ENCODE results near the gene SNX5.
A peak's percentile ranks its signal among the peaks of the same experiment; 100 is the strongest.
"Not testable (repeated sequence)": the region's sequence is repeated elsewhere in the genome, so short reads cannot be mapped to it uniquely, and the experiment has no call there.

The SNX5 gene

GRCh38 chr20:17992847-17993513 is 24.4 kb upstream of the SNX5 start:
- DNase-seq, result peak; percentile 29 to 56

- no peak for DNase-seq
These were observed 23.6 kb upstream of the SNX5 start for GRCh38 chr20:17992224-17992637.

GRCh38 chr20:17990278-17990972 is 21.8 kb upstream of the SNX5 start:
- DNase-seq, result no peak

- no peak for DNase-seq
These were observed 19.4 kb upstream of the SNX5 start for GRCh38 chr20:17987988-17988387.

GRCh38 chr20:17985388-17986018 is 16.9 kb upstream of the SNX5 start:
- DNase-seq, result no peak

GRCh38 chr20:17976305-17976704 is 7.7 kb upstream of the SNX5 start:
- no peak for DNase-seq

- no peak for DNase-seq
These were observed 3.5 kb upstream of the SNX5 start for GRCh38 chr20:17972121-17972520.

GRCh38 chr20:17971300-17972013 is 2.9 kb upstream of the SNX5 start:
- DNase-seq, result peak in 1 of 2 experiments; percentile 34

GRCh38 chr20:17969884-17970409 is 1.4 kb upstream of the SNX5 start:
- peak in 1 of 2 experiments; percentile 39 for DNase-seq

- DNase-seq, result peak in 1 of 2 experiments; percentile 69
These were observed 787 bp upstream of the SNX5 start for GRCh38 chr20:17969278-17969883.

- DNase-seq, result peak; percentile 36 to 50
These were observed 851 bp downstream of the SNX5 start for GRCh38 chr20:17967521-17968365.

- peak; percentile 42 to 53 for DNase-seq
These were observed 1.9 kb downstream of the SNX5 start for GRCh38 chr20:17966432-17967310.

- no peak for DNase-seq
These were observed 3.4 kb downstream of the SNX5 start for GRCh38 chr20:17965042-17965697.

- DNase-seq, result no peak
These were observed 4.0 kb downstream of the SNX5 start for GRCh38 chr20:17964632-17965031.

- DNase-seq, result no peak
These were observed 4.5 kb downstream of the SNX5 start for GRCh38 chr20:17964073-17964472.

- DNase-seq, result no peak
These were observed 5.3 kb downstream of the SNX5 start for GRCh38 chr20:17963114-17963897.

GRCh38 chr20:17961587-17961940 is 7.0 kb downstream of the SNX5 start:
- no peak for DNase-seq

GRCh38 chr20:17960927-17961586 is 7.5 kb downstream of the SNX5 start:
- DNase-seq, result no peak

GRCh38 chr20:17960400-17960885 is 8.2 kb downstream of the SNX5 start:
- not testable (repeated sequence) for DNase-seq

All from NCI-H526 (cell line).